Neural crest cell (in vitro differentiated cells): ENCODE measurements around the gene CEP55. TPM values are rescaled to one million over a fixed set of nuclear protein-coding genes. Genes with fewer than 3 reads are reported as not detected.

ENCODE experiments used
- DNase-seq: peaks from one replicate; pipeline ENCODE4 v3.0.0; 2021; ENCODE audit warnings: low read depth, mixed read lengths, low spot score
- H3K27ac Mint-ChIP-seq: one replicate; pipeline ENCODE4 v1.8.0; 2021; ENCODE audit warnings: mild to moderate bottlenecking, mixed read lengths; ENCODE audit not compliant: unreplicated experiment
- H3K27me3 Mint-ChIP-seq: 2 replicates; pipeline ENCODE4 v1.8.0; 2021; ENCODE audit warnings: low read depth, mild to moderate bottlenecking, mixed read lengths
- H3K36me3 Mint-ChIP-seq: 2 replicates; pipeline ENCODE4 v1.8.0; 2021; ENCODE audit warnings: low read depth, mild to moderate bottlenecking, mixed read lengths
- H3K4me1 Mint-ChIP-seq: 2 replicates; pipeline ENCODE4 v1.8.0; 2021; ENCODE audit warnings: mixed read lengths
- H3K4me3 Mint-ChIP-seq: one replicate; pipeline ENCODE4 v1.8.0; 2021; ENCODE audit warnings: mild to moderate bottlenecking, mixed read lengths
- H3K9me3 Mint-ChIP-seq: 2 replicates; pipeline ENCODE4 v1.8.0; 2021; ENCODE audit warnings: mixed read lengths
- total RNA-seq: library from RNA; stranded (reverse); gene quantifications from 2 replicates; pipeline ENCODE4 v1.2.1, GENCODE V29; 2021
- TF ChIP-seq, protein P1 (sequence below): fragments of 200-600 bp; sonication (generic); conservative IDR thresholded peaks from 2 replicates; pipeline ENCODE4 v1.5.0; 2021; ENCODE audit warnings: antibody characterized with exemption, mild to moderate bottlenecking

Gene CEP55
- total RNA-seq, 1 donor from 2014 or later = 30.7 TPM

- Mint-ChIP-seq H3K36me3 (no peaks in the 10 kb centered on the region), H3K9me3 (no peaks in the 10 kb centered on the region), H3K27ac (no peak overlapping the region), H3K27me3 (no peaks in the 10 kb centered on the region), H3K4me3 (no peak overlapping the region), H3K4me1 (peaks cover 29% of the 10 kb centered on the region)
- no peak for DNase-seq
- TF ChIP-seq, protein P1, sequence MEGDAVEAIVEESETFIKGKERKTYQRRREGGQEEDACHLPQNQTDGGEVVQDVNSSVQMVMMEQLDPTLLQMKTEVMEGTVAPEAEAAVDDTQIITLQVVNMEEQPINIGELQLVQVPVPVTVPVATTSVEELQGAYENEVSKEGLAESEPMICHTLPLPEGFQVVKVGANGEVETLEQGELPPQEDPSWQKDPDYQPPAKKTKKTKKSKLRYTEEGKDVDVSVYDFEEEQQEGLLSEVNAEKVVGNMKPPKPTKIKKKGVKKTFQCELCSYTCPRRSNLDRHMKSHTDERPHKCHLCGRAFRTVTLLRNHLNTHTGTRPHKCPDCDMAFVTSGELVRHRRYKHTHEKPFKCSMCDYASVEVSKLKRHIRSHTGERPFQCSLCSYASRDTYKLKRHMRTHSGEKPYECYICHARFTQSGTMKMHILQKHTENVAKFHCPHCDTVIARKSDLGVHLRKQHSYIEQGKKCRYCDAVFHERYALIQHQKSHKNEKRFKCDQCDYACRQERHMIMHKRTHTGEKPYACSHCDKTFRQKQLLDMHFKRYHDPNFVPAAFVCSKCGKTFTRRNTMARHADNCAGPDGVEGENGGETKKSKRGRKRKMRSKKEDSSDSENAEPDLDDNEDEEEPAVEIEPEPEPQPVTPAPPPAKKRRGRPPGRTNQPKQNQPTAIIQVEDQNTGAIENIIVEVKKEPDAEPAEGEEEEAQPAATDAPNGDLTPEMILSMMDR = no peak
Measured at GRCh38 chr10:93471110-93471651, 25.2 kb upstream of the CEP55 start.

- no peaks in the 10 kb centered on the region for H3K9me3 Mint-ChIP-seq
- no peak for DNase-seq
- H3K4me1 Mint-ChIP-seq = peaks cover 29% of the 10 kb centered on the region
- H3K27ac Mint-ChIP-seq = no peak overlapping the region
- no peaks in the 10 kb centered on the region for H3K27me3 Mint-ChIP-seq
- H3K4me3 Mint-ChIP-seq = no peak overlapping the region
- no peaks in the 10 kb centered on the region for H3K36me3 Mint-ChIP-seq
- TF ChIP-seq, protein P1 = no peak
Measured at GRCh38 chr10:93473161-93473560, 23.3 kb upstream of the CEP55 start.

GRCh38 chr10:93473804-93474472 is 22.5 kb upstream of the CEP55 start:
- Mint-ChIP-seq H3K36me3 (no peaks in the 10 kb centered on the region), H3K9me3 (no peaks in the 10 kb centered on the region), H3K4me1 (peaks cover 29% of the 10 kb centered on the region), H3K27me3 (no peaks in the 10 kb centered on the region), H3K4me3 (no peak overlapping the region), H3K27ac (no peak overlapping the region)
- no peak for DNase-seq
- TF ChIP-seq, protein P1 = no peak

DNA sequence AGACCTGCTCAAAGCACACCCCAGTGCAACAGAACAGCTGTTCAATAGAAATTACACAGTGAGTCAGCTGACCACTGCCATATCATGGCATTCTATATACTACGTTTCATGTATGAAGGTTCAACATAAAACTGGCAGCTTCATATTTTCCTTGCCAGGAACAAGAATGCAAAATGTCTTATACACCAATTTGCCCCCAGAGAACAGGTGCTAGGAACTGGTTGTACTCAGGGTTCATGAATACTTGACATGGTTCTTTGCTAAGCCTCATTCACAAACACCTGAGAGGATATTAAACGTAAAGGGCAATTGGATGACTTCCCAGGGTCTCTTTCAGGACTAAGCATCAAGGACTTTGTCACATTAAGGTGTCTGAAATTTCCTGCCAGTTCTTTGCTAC is 21.2 kb upstream of the CEP55 start:
- Mint-ChIP-seq H3K27me3 (no peaks in the 10 kb centered on the region), H3K4me1 (peaks cover 26% of the 10 kb centered on the region), H3K27ac (no peak overlapping the region), H3K4me3 (no peak overlapping the region), H3K36me3 (no peaks in the 10 kb centered on the region), H3K9me3 (no peaks in the 10 kb centered on the region)
- DNase-seq = no peak
- TF ChIP-seq, protein P1 = no peak

DNA sequence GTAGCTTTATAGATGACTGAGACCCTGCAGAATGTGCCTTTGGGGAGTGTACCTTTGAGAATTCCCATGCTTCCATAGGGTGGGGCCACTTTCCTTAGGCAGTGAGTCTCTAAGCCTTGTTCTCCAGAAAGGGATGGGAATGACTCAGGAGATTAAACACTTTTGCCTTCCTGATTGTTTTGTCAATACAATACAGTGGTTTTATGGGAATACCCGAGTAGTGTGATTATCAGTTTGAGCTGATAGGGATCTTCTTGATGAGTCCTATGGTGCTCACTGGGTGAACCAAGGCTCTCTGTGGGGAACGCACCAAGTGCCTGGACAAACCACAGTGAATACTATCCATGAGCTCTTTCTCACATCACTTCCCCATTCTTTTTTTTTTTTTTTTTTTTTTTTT is 20.5 kb upstream of the CEP55 start:
- H3K27ac Mint-ChIP-seq = no peak overlapping the region
- no peaks in the 10 kb centered on the region for H3K36me3 Mint-ChIP-seq
- peaks cover 1% of the 10 kb centered on the region for H3K27me3 Mint-ChIP-seq
- no peak for DNase-seq
- H3K9me3 Mint-ChIP-seq = no peaks in the 10 kb centered on the region
- TF ChIP-seq, protein P1 = no peak
- no peak overlapping the region for H3K4me3 Mint-ChIP-seq
- peaks cover 22% of the 10 kb centered on the region for H3K4me1 Mint-ChIP-seq
